Measurements from ENCODE around the gene TTC39B. TPM values are rescaled to one million over a fixed set of nuclear protein-coding genes. Genes with fewer than 3 reads are reported as not detected.

TTC39B gene
- total and polyA plus RNA-seq, 2 donors (not counting 3 experiments of a cell fraction or from before 2014, with no cell fraction given), result 1.0 to 5.4 TPM

DNA sequence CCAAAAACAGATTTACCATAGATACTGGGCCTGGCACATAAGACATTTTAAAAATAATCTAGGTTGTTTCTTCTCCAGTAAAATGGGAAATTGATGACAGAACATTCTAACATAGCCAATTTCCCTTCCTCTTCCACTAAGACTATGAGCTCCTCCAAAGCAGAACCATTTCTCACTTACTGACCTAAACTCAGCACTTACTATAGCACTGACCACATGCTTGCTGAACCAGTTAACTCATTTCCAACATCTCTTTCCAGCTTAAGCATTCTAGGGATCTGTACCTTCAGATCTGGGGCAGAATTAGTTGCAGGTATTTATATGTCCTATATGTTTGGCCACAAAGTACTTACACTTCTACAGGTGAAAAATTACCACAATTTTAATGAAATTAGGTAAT lies 58.9 kb downstream of the TTC39B start:
- no peak overlapping the region for H3K27ac ChIP-seq (ENCODE audit: insufficient read depth, low read depth, low read length)
- FAIRE-seq (no peak), DNase-seq (ENCODE audit: low read depth, low spot score) (no peak)
- no peak overlapping the region for H3K4me3 ChIP-seq (replicated peaks in 1 of 3; ENCODE audit: insufficient read depth in 1 of 3, low read depth in 1 of 3, low read length in 3 of 3)
- ChIA-PET CTCF (interaction anchor here (1.7 kb wide), 1 partner anchor 105 kb away, joined by 3 read pairs; no protein-coding TSS in a partner anchor), POLR2A (interaction anchor here (0.5 kb wide), 1 partner anchor 101 kb away, joined by 4 read pairs; no protein-coding TSS in a partner anchor)
- no peaks in the 10 kb centered on the region for H4K20me1 ChIP-seq (replicated peaks; ENCODE audit: control insufficient read depth, extremely low read depth, insufficient read depth, low read length)
- no peak overlapping the region for H2AFZ ChIP-seq (ENCODE audit: low read depth, low read length)
- H3K4me2 ChIP-seq (ENCODE audit: insufficient read depth, low read length), result no peak overlapping the region
- TF ChIP-seq MYC (IDR thresholded peaks at IDR 0.05; ENCODE audit: low read depth, low read length), result no peak
- TF ChIP-seq FOS (IDR thresholded peaks at IDR 0.05; ENCODE audit: borderline replicate concordance, insufficient read depth, low read length), result no peak
- TF ChIP-seq, protein P1, sequence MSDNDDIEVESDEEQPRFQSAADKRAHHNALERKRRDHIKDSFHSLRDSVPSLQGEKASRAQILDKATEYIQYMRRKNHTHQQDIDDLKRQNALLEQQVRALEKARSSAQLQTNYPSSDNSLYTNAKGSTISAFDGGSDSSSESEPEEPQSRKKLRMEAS (IDR thresholded peaks at IDR 0.05; ENCODE audit: insufficient read depth, insufficient read length), result no peak
- no peak for TF ChIP-seq POLR2AphosphoS5 (IDR thresholded peaks at IDR 0.05; ENCODE audit: insufficient read depth, low read depth, low read length)
- TF ChIP-seq JUN (IDR thresholded peaks at IDR 0.05; ENCODE audit: borderline replicate concordance, insufficient read depth, insufficient read length, low read depth), result no peak
- TF ChIP-seq, protein P2, sequence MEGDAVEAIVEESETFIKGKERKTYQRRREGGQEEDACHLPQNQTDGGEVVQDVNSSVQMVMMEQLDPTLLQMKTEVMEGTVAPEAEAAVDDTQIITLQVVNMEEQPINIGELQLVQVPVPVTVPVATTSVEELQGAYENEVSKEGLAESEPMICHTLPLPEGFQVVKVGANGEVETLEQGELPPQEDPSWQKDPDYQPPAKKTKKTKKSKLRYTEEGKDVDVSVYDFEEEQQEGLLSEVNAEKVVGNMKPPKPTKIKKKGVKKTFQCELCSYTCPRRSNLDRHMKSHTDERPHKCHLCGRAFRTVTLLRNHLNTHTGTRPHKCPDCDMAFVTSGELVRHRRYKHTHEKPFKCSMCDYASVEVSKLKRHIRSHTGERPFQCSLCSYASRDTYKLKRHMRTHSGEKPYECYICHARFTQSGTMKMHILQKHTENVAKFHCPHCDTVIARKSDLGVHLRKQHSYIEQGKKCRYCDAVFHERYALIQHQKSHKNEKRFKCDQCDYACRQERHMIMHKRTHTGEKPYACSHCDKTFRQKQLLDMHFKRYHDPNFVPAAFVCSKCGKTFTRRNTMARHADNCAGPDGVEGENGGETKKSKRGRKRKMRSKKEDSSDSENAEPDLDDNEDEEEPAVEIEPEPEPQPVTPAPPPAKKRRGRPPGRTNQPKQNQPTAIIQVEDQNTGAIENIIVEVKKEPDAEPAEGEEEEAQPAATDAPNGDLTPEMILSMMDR (IDR thresholded peaks at IDR 0.05; ENCODE audit: extremely low read depth in 1 of 2, insufficient read depth in 1 of 2, low read depth in 1 of 2, low read length in 2 of 2), result no peak
- no peak for TF ChIP-seq POLR2A (IDR thresholded peaks at IDR 0.05; ENCODE audit: low read depth, low read length)
- no peak for TF ChIP-seq EZH2 (IDR thresholded peaks at IDR 0.05; ENCODE audit: borderline replicate concordance, low read depth, low read length, severe bottlenecking)
- TF ChIP-seq GATA2 (IDR thresholded peaks at IDR 0.05; ENCODE audit: insufficient read depth, insufficient read length, low read depth, low read length), result no peak
- peaks cover 32% of the 10 kb centered on the region for H3K4me1 ChIP-seq (ENCODE audit: control insufficient read depth, extremely low read depth, insufficient read depth, low read length)
- dilution Hi-C loops (cut with MboI; ENCODE audit: extremely low pct_ligation_motif_present, low sequenced_read_pairs) (no loop called here), intact Hi-C loops (cut with micrococcal nuclease) (no loop called here)
- no peak overlapping the region for H3K9ac ChIP-seq (replicated peaks; ENCODE audit: extremely low read depth, insufficient read depth, low read length)
- no peaks in the 10 kb centered on the region for H3K27me3 ChIP-seq (ENCODE audit: control insufficient read depth in 2 of 2, insufficient read depth in 2 of 2, low read length in 2 of 2)
- H3K9me3 ChIP-seq (replicated peaks; ENCODE audit: control insufficient read depth, insufficient read depth, low read length), result no peaks in the 10 kb centered on the region
- no peaks in the 10 kb centered on the region for H3K79me2 ChIP-seq (ENCODE audit: control insufficient read depth, insufficient read depth, low read length)
- H3K36me3 ChIP-seq (ENCODE audit: control insufficient read depth in 2 of 2, extremely low read depth in 1 of 2, insufficient read depth in 2 of 2, low read length in 2 of 2), result no peaks in the 10 kb centered on the region
- BruUV-seq (replicated peaks), result no TSS peak
- no peaks in the 10 kb centered on the region for H3K9me1 ChIP-seq (replicated peaks; ENCODE audit: control insufficient read depth, extremely low read depth, insufficient read depth, low read length)

All from endothelial cell of umbilical vein (primary cell).